C4-2B (cell line): ENCODE results near the gene FAM111B.
"Not testable (repeated sequence)": the region's sequence is repeated elsewhere in the genome, so short reads cannot be mapped to it uniquely, and the experiment has no call there.

Source experiments
- CTCF ChIP-seq: fragments of 450-650 bp; conservative IDR thresholded peaks from 2 replicates; pipeline ENCODE4 v1.5.1; 2017; ENCODE audit warnings: mild to moderate bottlenecking
- ZFX ChIP-seq: fragments of 450-650 bp; IDR thresholded peaks from 2 replicates; pipeline ENCODE4 v1.6.1; 2017

- TF ChIP-seq CTCF, ZFX: not testable (repeated sequence)
Observed at GRCh38 chr11:59097938-59098337, 9.1 kb upstream of the FAM111B start.
